NCI-H774 (cell line): Measurements from ENCODE around the gene CPED1.
"Not testable (repeated sequence)": the region's sequence is repeated elsewhere in the genome, so short reads cannot be mapped to it uniquely, and the experiment has no call there.

Source experiments
- DNase-seq: peaks from one replicate; lab custom pipeline; 2025; lab: John Stamatoyannopoulos, UW

Gene CPED1

GRCh38 chr7:120981888-120982615 is 6.5 kb upstream of the CPED1 start:
- DNase-seq: no peak

GRCh38 chr7:120983592-120983991 is 4.9 kb upstream of the CPED1 start:
- not testable (repeated sequence) for DNase-seq

GRCh38 chr7:120984406-120984805 is 4.1 kb upstream of the CPED1 start:
- no peak for DNase-seq

GRCh38 chr7:120985130-120985758 is 3.3 kb upstream of the CPED1 start:
- no peak for DNase-seq

- DNase-seq: no peak
Measured at GRCh38 chr7:120985839-120986238, 2.7 kb upstream of the CPED1 start.

- no peak for DNase-seq
Measured at GRCh38 chr7:120986650-120987049, 1.9 kb upstream of the CPED1 start.

- no peak for DNase-seq
Measured at GRCh38 chr7:120987280-120987679, 1.2 kb upstream of the CPED1 start.

- peak; percentile 73 for DNase-seq
Measured at GRCh38 chr7:120987683-120988590, 574 bp upstream of the CPED1 start.

- DNase-seq: no peak
Measured at GRCh38 chr7:120989257-120990220, 1.0 kb downstream of the CPED1 start.

GRCh38 chr7:120990468-120991118 is 2.1 kb downstream of the CPED1 start:
- DNase-seq: no peak

- no peak for DNase-seq
Measured at GRCh38 chr7:120991161-120991560, 2.6 kb downstream of the CPED1 start.

- no peak for DNase-seq
Measured at GRCh38 chr7:120991581-120991980, 3.1 kb downstream of the CPED1 start.

GRCh38 chr7:120992272-120992964 is 3.9 kb downstream of the CPED1 start:
- DNase-seq: no peak

GRCh38 chr7:120992965-120993494 is 4.5 kb downstream of the CPED1 start:
- no peak for DNase-seq

- no peak for DNase-seq
Measured at GRCh38 chr7:120993553-120994191, 5.2 kb downstream of the CPED1 start.

GRCh38 chr7:120994512-120995410 is 6.2 kb downstream of the CPED1 start:
- no peak for DNase-seq

- no peak for DNase-seq
Measured at GRCh38 chr7:120995654-120996053, 7.1 kb downstream of the CPED1 start.

- DNase-seq: no peak
Measured at GRCh38 chr7:120996333-120996987, 7.9 kb downstream of the CPED1 start.
